Osteocyte (in vitro differentiated cells): ENCODE data around the gene MSANTD4. TPM values are rescaled to one million over a fixed set of nuclear protein-coding genes. Genes with fewer than 3 reads are reported as not detected.

Source experiments
- DNase-seq: peaks from one replicate; pipeline ENCODE4 v3.0.0; 2021; ENCODE audit warnings: mixed read lengths; ENCODE audit not compliant: unreplicated experiment; ENCODE audit errors: extremely low spot score
- H3K27ac Mint-ChIP-seq: one replicate; pipeline ENCODE4 v1.8.0; 2021; ENCODE audit warnings: mild to moderate bottlenecking, mixed read lengths; ENCODE audit not compliant: unreplicated experiment
- H3K27me3 Mint-ChIP-seq: one replicate; pipeline ENCODE4 v1.8.0; 2021; ENCODE audit warnings: mixed read lengths; ENCODE audit not compliant: unreplicated experiment
- H3K36me3 Mint-ChIP-seq: one replicate; pipeline ENCODE4 v1.8.0; 2021; ENCODE audit warnings: mixed read lengths; ENCODE audit not compliant: unreplicated experiment
- H3K4me1 Mint-ChIP-seq: one replicate; pipeline ENCODE4 v1.8.0; 2021; ENCODE audit warnings: mixed read lengths; ENCODE audit not compliant: unreplicated experiment
- H3K4me3 Mint-ChIP-seq: one replicate; pipeline ENCODE4 v1.8.0; 2021; ENCODE audit warnings: mild to moderate bottlenecking, moderate library complexity, mixed read lengths; ENCODE audit not compliant: unreplicated experiment
- H3K9me3 Mint-ChIP-seq: one replicate; pipeline ENCODE4 v1.8.0; 2021; ENCODE audit warnings: mixed read lengths; ENCODE audit not compliant: unreplicated experiment
- total RNA-seq: library from RNA; stranded (reverse); gene quantifications from 2 replicates; pipeline ENCODE4 v1.2.1, GENCODE V29; 2021
- TF ChIP-seq, protein P1 (sequence below): fragments of 200-600 bp; sonication (generic); IDR thresholded peaks from 2 replicates; pipeline ENCODE4 v1.5.0; 2021; ENCODE audit warnings: antibody characterized with exemption, mild to moderate bottlenecking, moderate library complexity

Gene MSANTD4
- total RNA-seq, 1 donor from 2014 or later: 16.7 TPM

DNA sequence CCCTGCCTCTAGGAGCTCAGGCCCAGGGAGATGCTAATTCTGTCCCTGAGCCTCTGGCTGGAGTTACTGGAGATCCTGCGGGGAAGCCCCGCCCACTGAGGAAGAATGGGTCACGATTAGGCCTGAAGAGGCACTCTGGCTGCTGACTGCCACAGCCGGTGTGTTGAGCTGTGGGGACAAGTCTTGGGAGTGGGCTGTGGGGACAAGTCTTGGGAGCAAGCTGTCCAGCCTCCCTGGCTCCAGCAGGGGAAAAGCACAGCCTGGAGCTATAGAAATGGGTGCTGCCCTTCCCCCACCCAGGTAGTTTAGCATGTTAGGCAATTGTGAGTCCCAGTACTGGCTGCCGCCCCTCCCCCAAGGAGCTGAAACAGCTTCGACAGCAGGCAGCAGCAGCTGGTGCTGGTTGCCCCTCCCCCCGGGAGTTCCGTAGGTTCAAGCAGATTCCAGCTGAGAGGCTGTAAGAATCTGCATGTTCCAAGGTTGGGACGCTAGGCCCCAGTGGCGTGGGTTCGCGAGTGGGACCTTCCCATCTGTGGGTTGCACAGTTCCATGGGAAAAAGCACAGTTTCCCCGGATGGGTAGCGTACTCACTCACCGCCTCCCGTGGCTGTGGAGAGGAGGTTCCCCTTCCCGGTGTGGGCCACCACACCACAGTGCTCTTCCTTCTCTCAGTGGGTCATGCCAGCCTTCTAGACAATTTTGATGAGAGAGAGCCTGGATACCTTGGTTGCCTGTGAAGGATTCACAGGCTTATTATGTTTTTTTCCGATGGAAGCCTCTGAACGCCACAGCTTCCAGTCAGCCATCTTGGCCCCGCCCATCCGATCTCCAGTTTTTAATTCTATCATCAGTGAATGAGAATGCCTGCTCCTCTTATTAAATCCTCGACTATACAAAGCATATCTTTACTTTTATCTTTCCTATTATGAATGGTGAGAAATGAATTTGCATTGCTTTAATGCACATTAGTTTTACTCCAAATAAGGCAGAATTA, 61.5 kb downstream of the MSANTD4 start:
- Mint-ChIP-seq H3K27ac (no peak overlapping the region), H3K9me3 (peaks cover 6% of the 10 kb centered on the region), H3K36me3 (no peaks in the 10 kb centered on the region), H3K4me3 (no peak overlapping the region), H3K27me3 (no peaks in the 10 kb centered on the region), H3K4me1 (no peaks in the 10 kb centered on the region)
- DNase-seq: no peak
- TF ChIP-seq, protein P1, sequence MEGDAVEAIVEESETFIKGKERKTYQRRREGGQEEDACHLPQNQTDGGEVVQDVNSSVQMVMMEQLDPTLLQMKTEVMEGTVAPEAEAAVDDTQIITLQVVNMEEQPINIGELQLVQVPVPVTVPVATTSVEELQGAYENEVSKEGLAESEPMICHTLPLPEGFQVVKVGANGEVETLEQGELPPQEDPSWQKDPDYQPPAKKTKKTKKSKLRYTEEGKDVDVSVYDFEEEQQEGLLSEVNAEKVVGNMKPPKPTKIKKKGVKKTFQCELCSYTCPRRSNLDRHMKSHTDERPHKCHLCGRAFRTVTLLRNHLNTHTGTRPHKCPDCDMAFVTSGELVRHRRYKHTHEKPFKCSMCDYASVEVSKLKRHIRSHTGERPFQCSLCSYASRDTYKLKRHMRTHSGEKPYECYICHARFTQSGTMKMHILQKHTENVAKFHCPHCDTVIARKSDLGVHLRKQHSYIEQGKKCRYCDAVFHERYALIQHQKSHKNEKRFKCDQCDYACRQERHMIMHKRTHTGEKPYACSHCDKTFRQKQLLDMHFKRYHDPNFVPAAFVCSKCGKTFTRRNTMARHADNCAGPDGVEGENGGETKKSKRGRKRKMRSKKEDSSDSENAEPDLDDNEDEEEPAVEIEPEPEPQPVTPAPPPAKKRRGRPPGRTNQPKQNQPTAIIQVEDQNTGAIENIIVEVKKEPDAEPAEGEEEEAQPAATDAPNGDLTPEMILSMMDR: no peak

Other genes starting within 250 kb of the MSANTD4 start
- 3.0 and 3.9 TPM in 2 replicates for gene KBTBD3, start 55.1 kb upstream of the MSANTD4 start, total RNA-seq
- 38.8 and 49.6 TPM in 2 replicates for gene AASDHPPT, start 55.4 kb upstream of the MSANTD4 start, total RNA-seq